NCI-H1436 treated with DMSO at 0.1 percent for 48 hours (cell line): ENCODE results near the gene CAMTA1.

Experiments
- DNase-seq: peaks from one replicate; lab custom pipeline; 2025; lab: John Stamatoyannopoulos, UW

Gene CAMTA1

DNA sequence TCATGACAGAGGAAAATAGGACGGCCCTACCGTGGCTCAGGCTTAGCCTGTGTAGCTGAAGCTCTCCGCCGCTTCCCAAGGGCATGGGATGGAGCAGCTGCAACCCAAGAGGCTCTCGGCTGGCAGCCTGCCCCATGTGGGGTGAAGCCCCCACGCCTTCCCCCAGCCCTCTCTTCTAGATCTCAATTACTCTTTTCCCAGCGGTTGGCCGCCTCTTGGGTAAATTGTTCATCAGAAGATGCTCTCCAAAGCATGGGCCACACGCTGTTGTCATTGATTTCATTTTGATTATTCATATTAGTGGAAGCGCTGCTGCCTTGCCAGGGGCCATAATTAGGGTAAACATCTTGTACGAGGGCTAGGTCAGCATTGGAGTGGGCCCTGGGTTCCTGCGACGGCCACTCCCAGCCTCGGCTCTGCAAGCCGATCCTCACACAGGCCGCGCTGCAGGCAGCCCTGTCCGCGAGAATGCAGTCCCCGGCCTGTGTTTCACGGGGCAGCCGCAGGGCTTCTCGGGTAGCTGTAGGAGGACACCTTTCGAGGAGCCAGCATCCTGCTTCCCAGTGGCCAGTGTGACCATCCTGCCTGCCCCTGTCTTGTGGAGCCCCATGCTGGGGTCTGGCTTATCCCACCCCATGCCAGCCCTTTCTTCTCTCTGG, 871.4 kb downstream of the CAMTA1 start:
- DNase-seq = no peak

DNA sequence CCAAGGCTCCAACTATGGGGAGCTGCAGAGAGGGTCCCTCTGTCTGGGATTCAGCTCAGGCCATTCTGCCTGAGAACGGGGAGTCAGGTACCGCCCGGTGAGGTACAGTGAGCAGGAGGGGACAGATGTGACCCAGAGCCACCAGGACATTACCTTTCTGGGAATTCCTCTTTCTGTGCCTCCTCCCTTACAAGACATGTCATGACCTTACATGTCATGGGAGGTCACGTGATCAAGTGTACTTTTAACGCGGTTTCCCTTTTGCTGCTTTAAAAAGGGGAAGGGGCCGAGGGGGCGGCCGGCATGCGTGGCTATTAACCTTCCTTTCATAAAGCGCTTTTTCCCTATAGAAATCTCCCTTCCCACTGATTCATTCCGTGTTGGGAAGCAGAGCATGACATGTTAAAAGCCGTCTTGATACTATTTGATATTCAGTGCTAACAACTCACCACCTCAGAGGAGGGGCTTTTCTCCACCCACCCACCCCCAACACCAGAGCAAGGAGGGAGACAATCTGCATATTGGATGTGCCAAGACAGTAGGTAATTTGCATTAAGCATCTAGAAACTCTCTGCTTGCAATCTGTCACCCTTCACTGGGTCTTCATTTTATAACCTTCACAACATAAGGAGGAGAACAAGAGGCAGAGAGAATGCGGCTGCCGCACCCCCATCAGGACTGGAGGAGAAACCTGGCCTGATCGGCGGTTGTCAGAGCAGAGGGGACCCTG, 872.2 kb downstream of the CAMTA1 start:
- no peak for DNase-seq

DNA sequence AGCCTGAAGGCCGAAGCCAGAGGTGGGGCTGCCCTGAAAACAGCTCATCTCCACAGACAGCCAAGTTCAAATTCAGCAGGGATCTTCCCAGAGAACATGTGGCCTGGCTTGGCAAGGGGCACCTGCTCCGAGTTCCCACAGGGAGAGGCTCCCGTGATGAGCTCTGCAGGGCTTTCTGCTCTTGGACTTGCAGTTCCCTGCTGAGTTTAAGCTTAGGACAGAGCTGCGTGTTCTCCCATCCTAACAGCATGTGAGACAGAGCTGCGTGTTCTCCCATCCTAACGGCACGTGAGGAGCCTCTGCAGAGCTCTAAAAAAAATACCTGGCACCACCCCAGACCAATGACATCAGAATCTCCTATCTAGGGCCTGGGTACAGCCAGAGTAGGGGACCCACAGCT, 872.8 kb downstream of the CAMTA1 start:
- no peak for DNase-seq

DNA sequence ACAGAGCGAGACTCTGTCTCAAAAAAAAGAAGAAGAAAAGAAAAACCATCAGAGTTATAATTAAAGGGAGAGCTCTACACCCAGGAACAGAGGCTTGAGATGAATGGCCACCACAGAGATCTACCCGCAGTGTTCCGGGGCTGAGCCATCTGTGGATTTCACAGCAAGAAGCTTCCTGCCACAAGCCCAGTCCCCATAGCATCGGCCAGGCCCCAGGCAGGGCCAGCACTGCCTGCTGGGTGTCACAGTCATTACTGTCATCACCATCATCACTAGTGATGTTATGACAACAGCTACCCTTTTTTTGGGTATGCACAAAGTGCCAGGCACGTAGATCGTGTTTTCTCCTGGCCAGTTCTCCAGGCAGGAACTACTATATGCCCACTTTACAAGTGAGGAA, 874.3 kb downstream of the CAMTA1 start:
- DNase-seq = no peak

DNA sequence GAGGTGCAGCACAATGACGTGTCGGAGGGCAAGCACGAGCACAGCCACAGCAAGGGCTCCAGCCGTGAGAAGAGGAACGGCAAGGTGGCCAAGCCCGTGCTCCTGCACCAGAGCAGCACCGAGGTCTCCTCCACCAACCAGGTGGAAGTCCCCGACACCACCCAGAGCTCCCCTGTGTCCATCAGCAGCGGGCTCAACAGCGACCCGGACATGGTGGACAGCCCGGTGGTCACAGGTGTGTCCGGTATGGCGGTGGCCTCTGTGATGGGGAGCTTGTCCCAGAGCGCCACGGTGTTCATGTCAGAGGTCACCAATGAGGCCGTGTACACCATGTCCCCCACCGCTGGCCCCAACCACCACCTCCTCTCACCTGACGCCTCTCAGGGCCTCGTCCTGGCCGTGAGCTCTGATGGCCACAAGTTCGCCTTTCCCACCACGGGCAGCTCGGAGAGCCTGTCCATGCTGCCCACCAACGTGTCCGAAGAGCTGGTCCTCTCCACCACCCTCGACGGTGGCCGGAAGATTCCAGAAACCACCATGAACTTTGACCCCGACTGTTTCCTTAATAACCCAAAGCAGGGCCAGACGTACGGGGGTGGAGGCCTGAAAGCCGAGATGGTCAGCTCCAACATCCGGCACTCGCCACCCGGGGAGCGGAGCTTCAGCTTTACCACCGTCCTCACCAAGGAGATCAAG, 878.3 kb downstream of the CAMTA1 start:
- no peak for DNase-seq

DNA sequence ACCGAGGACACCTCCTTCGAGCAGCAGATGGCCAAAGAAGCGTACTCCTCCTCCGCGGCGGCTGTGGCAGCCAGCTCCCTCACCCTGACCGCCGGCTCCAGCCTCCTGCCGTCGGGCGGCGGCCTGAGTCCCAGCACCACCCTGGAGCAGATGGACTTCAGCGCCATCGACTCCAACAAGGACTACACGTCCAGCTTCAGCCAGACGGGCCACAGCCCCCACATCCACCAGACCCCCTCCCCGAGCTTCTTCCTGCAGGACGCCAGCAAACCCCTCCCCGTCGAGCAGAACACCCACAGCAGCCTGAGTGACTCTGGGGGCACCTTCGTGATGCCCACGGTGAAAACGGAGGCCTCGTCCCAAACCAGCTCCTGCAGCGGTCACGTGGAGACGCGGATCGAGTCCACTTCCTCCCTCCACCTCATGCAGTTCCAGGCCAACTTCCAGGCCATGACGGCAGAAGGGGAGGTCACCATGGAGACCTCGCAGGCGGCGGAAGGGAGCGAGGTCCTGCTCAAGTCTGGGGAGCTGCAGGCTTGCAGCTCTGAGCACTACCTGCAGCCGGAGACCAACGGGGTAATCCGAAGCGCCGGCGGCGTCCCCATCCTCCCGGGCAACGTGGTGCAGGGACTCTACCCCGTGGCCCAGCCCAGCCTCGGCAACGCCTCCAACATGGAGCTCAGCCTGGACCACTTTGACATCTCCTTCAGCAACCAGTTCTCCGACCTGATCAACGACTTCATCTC, 879.1 kb downstream of the CAMTA1 start:
- no peak for DNase-seq

DNA sequence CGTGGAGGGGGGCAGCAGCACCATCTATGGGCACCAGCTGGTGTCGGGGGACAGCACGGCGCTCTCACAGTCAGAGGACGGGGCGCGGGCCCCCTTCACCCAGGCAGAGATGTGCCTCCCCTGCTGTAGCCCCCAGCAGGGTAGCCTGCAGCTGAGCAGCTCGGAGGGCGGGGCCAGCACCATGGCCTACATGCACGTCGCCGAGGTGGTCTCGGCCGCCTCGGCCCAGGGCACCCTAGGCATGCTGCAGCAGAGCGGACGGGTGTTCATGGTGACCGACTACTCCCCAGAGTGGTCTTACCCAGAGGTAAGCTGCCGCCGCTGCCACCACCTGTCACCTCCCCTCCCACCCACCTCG, 879.6 kb downstream of the CAMTA1 start:
- DNase-seq = no peak

DNA sequence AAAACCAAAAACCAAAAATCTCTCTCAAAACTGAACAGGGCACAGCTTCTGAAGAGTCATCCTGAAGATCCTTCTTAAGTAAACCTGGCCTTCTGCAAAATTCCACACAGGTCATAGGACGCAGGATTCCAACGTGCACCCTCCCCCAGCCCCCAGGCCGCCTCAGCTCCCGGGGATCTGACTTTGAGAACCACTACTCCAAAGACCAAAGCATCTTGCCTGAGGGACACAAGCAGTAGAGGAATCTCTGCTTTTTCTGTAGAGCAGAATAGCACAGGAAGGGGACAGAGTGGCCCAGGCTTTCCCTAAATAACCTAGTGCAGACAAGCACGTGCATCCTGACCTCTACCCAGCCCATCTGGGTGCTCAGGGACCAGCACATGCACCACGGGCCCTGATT, 881.0 kb downstream of the CAMTA1 start:
- no peak for DNase-seq

DNA sequence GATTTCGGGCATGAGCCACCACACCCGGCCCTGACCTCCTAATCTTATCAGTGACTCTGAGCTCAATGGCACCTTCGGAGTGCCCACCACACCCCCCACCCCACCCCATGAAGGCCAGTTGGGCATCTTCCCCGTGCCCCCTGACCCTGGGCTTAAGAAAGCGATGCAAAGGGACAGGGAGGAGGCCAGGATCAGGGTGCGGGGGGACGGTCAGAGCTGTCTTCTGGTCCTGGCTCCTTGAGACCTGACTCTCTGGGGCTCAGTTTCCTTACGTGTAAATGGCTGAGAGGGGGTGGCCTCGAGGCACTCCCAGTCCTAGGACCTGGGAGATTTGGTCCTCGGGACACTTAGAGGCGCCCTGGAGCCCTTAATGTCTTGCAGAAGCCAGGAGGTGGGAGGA, 881.9 kb downstream of the CAMTA1 start:
- no peak for DNase-seq

DNA sequence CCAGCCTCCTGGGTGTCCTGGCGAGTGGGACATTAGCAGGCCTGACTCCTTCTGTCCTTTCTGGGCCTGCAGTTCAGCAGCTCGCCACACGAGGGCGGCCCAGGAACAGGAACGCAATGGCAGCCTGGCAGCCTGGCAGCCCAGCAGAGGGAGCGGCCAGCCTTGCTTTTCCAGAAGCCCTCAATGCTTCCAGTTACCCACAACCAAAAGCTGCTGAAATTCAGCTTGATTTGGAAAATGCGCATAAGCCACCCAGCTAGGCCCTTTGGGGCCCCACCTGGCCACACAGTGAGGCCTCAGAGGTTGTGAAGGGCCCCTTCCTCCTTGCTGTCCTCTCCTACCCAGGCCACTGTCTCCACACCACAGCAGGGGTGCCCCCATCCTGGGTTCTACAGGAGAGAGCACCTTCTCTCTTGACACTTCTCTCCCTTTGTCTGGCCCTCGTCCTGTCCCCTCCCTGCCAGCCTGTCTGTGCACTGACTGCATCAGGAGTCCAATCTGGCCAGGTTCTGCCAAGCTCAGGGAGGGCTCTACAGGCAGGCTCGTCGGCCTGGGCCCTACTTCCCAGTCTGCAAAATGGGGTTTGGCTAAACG, 882.5 kb downstream of the CAMTA1 start:
- DNase-seq = peak; percentile 39

DNA sequence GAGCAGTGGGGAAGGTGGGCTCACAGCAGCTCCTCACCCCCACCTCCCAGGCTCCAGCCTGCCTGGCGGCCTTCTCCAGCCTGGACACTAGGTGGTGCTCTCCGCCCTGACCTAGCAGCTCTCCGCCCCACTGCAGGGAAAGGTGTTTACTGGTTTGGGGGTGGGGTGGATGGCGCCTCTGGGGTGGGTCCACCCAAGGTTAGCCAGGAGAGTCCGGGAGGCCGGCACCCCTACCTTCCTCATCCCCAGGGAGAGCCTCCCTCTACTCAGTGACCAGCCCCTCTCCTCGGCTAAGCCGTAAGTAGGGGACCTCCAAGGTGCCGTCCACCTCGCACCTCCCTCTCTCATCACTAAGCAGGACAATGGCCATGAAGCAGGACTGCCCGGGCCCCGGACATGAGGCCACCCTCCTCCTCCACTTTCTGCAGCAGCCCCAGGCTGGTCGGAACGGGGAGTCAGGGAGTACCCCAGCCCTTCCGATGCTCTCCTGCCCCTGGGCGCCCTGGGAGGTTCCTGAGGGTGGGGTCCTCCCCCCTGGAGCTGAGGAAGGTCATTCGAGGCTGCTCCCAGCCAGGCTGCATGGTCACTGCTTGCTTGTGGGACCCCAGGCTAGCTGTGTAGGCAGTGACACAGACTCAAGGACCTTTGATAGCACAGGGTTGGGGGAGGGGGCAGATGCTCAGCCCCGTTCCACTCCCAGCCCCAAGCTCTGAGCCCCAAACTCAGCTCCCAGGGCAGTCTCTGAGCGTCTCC, 884.5 kb downstream of the CAMTA1 start:
- no peak for DNase-seq

DNA sequence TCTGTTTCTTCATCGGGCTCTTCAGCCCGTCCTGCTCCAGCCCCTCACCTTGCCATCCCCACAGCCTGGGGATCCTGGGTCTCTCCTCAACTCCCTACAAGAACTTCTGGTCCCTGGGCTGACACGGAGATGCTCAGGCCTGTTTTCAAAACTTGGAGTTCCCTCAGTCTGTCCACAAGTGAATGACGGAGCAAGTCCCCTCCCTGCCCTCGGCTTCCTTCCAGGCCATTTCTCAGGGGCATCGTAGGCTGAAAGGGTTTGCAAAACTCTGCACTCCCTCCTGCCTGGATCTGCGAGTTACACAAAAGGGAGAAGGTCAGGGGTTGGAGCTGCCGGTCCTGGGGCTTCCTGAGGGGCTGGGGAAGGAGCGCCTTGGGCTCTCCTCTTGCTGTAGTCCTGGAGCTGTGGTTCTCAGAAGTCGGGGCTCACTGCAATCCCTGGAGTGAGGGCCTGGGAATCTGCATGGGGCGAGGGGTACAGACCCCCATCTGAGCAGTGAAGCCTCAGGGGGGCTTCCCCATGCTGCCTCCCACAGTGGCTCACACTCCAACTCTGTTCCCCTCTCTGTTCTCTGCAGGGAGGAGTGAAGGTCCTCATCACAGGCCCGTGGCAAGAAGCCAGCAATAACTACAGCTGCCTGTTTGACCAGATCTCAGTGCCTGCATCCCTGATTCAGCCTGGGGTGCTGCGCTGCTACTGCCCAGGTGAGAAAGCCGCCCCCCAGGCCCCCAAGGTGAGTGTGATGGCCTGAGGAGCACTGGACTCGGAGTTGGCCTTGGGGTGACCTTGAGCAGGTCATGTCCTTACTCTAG, 885.3 kb downstream of the CAMTA1 start:
- no peak for DNase-seq

DNA sequence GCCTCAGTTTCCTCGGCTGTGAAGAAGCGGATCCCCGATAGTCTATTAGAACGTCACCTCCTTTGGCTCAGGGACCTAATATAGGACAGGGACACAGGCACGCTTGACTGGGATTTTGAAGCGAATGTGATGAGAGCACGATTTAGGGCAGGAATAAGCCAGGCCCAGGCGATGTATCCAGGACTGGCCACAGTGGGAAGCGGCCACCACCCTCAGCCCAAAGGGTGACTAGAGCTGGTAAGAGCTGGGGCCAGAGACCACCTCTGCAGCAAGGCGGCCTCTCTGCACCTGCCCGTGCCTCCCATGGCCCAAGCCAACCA, 885.9 kb downstream of the CAMTA1 start:
- no peak for DNase-seq

DNA sequence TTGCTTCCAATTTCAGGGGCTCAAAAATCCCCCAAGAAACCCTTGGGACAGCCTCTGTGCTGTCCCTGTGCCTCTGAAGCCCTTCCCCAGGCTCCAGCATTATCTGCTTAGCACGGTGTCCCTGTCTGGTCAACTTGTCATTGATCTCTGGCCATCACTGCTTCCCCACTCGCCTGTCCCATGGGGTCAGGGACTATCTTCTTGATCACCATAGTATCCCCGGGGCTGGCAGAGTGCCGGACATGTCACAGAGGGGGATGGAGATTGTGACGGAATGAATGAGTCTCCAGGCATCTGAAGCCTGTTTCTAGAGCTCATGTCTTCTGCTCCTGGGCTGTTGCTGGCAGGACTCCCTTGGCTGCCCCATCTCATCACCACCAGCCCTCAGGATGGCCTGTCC, 886.4 kb downstream of the CAMTA1 start:
- no peak for DNase-seq

DNA sequence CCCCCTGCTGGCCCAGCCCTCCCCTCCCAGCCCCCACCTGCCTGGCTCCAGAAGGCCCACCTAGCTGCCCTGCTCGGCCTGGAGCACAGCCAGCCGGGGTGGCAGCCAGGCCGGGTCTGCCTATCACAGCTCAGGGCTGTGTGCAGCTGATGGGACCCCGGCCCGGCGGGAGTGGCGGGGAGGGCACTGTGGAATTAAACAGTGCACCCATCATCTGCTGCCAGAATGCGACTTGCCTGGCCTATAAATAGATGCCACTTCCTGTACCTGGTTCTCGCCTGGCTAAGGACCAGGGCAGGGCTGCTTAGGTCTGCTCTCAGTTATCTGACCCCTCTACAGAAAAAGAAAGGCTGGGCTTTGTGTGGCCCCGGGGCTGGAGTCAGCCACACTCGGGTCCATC, 887.6 kb downstream of the CAMTA1 start:
- DNase-seq = no peak

DNA sequence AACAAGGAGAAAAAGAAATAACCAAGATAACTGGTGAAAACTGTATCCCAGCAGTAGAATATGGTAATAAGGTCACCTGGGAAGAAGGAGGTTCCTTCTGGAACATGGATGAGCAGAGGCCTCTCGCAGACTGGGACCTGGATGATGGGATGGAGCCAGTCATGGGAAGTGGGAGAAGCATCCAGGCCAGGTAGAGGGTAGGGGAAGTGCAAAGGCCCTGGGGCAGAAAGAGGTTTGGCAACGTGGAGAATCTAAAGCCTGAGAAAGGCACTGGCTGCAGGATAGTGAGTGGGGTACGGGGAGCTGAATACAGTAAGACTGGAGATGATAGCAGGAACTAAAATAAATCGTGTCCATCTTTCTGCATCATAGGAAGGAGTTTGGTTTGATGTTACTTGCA, 889.7 kb downstream of the CAMTA1 start:
- no peak for DNase-seq

DNA sequence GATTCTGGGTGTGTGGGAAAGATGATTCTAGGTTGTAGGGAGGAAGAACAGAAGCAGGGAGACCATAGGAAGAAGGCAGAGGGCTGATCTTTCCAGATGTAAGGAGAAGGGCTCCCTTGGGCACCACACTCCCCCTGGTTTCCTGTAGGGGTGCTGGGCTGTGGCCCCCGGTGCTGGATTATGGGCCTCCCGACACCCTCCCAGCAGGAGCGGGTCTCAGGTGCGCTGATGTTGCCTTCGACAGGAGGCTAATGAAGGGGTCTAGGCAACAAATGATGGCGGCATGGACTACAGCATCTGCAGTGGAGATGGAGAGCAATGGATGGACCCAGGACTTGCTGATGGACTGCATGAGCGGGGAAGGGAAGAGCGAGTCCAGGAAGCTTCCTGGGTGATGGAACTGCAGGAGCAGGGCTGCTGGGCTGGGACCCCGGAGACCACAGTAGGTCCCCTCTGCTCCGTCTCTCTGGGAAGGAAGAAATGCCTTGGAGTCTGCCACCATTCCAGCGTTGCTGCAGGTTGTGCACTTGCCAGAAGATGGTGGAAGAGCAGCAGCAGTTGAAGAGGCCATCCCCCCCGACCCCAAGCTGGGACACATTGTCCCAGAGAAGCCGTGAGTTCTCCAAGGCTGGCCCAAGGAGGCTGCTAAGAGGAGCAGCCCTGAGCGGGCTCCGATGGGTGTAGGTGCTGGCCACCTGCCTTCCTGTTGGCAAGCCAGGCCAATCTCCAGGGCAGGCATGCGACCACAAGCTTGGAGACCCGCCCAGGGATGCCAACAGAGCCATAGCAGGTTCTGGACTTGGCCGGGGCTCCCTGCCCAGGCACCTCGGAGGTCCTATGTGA, 890.4 kb downstream of the CAMTA1 start:
- no peak for DNase-seq

DNA sequence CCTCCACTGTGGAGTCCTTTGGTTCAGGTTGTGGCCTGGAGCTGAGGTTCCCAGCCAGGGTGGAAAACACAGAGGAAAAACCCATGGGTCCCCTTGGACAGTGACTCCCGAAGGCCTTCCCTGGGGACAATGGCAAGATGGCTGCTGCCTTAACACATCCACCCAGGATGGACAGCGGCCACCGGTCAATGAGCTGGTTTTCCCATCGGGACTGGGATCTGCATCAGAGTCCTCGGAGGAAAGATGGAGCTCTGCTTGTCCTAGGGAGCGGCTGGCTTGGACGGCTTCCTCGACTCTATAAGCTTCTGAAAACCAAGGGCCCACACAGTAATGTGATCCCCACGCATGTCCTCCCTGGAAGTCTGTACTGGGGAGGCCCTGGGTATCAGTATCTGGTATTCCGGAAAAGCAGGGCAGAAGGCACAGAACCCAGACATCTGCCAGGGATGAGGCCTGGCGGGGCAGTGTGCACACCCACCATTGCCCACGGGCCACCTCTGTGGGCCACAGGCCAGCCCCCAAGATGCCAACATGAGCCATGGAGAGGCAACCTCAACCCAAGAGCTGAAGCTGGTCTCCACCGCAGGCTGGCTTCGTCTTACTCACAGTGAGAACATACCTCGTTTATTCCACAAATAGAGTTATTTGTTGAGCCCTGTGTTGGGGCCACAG, 891.2 kb downstream of the CAMTA1 start:
- no peak for DNase-seq

DNA sequence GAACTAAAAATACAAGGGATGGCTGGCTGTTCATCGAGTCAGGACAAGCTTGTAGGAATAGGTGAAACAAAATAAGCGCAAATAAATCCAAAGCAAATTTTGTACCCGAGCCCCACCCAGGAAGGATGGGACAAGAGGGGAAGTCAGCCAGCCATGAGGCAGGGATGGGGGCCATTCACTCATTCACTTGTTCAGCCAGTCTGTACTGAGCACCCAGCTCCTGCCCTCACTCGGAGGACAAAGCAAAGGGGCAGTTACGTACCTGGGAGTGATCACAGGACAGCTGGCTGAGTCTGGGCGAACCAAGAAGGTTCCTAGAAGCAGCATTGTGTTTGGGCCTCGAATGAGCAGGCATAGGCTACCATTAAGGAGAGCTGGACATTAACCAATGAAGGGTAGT, 891.9 kb downstream of the CAMTA1 start:
- no peak for DNase-seq
